Stimulated activated CD8-positive, alpha-beta memory T cell treated with anti-CD3 and anti-CD28 coated beads, Interleukin-12 subunit alpha, Interleukin-12 subunit beta, amount 100 ng/mL, for 1 hour (primary cell): ENCODE measurements around the gene PLEKHA7.

Experiments
- DNase-seq: peaks from one replicate; pipeline ENCODE4 v3.0.0-alpha.2; 2020; ENCODE audit warnings: low read depth

PLEKHA7 gene

GRCh38 chr11:16770016-16770415 lies 244.2 kb downstream of the PLEKHA7 start:
- DNase-seq = no peak

GRCh38 chr11:16769386-16769785 lies 244.8 kb downstream of the PLEKHA7 start:
- no peak for DNase-seq

- no peak for DNase-seq
These were observed 246.3 kb downstream of the PLEKHA7 start for GRCh38 chr11:16767957-16768356.

- DNase-seq = no peak
These were observed 247.1 kb downstream of the PLEKHA7 start for GRCh38 chr11:16767137-16767536.

GRCh38 chr11:16764888-16765287 lies 249.3 kb downstream of the PLEKHA7 start:
- DNase-seq = no peak

GRCh38 chr11:16763746-16764145 lies 250.5 kb downstream of the PLEKHA7 start:
- DNase-seq = no peak

GRCh38 chr11:16759857-16760508 lies 254.2 kb downstream of the PLEKHA7 start:
- DNase-seq = no peak

GRCh38 chr11:16758382-16759024 lies 255.7 kb downstream of the PLEKHA7 start:
- DNase-seq = no peak

- no peak for DNase-seq
These were observed 263.8 kb downstream of the PLEKHA7 start for GRCh38 chr11:16750417-16750816.

- DNase-seq = no peak
These were observed 264.5 kb downstream of the PLEKHA7 start for GRCh38 chr11:16749666-16750065.

- no peak for DNase-seq
These were observed 265.1 kb downstream of the PLEKHA7 start for GRCh38 chr11:16749092-16749491.

- DNase-seq = no peak
These were observed 268.1 kb downstream of the PLEKHA7 start for GRCh38 chr11:16745950-16746605.

GRCh38 chr11:16744128-16744725 lies 270.0 kb downstream of the PLEKHA7 start:
- DNase-seq = no peak

- no peak for DNase-seq
These were observed 270.7 kb downstream of the PLEKHA7 start for GRCh38 chr11:16743478-16743877.

- DNase-seq = no peak
These were observed 272.7 kb downstream of the PLEKHA7 start for GRCh38 chr11:16741473-16741872.

GRCh38 chr11:16738947-16739815 lies 275.0 kb downstream of the PLEKHA7 start:
- no peak for DNase-seq

GRCh38 chr11:16738193-16738946 lies 275.8 kb downstream of the PLEKHA7 start, which contains the start of gene C11orf58:
TSS of gene C11orf58 (plus strand) at chr11:16738647. CDS start at chr11:16738779, 132 bp downstream.
- peak; percentile 90 for DNase-seq

GRCh38 chr11:16737818-16738192 lies 276.4 kb downstream of the PLEKHA7 start:
- no peak for DNase-seq
